ENCODE data around the gene CCDC146. TPM values are rescaled to one million over a fixed set of nuclear protein-coding genes. Genes with fewer than 3 reads are reported as not detected.
"Not testable (repeated sequence)": the region's sequence is repeated elsewhere in the genome, so short reads cannot be mapped to it uniquely, and the experiment has no call there.

The CCDC146 gene
- polyA plus RNA-seq, 4 donors = 16.3 to 35.6 (median 24.5) TPM

DNA sequence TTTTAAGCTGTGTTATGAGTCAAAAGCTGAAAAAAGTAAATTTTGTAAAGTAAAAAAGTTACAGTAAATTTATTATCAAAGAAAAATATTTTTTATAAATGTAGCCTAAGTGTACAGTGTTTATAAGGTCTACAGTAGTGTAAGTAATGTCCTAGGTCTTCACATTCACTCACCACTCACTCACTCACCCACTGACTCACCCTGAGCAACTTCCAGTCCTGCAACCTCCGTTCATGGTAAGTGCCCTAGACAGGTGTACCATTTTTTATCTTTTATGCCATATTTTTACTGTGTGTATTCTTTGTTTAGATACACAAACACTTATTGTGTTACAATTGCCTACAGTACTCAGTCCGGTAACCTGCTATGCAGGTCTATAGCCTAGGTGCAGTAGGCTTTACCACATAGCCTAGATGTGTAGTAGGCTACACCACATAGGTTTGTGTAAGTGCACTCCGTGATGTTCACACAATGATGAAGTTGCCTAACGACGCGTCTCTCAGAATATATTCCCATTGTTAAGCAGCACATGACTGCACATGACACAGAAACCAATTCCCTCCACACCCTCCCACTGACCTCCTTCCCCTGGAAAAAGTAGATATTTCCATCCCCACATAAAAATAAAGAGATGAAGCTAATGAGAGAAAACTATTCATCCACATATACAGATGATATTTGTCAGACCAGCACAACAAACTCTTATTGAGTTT lies 122.0 kb downstream of the CCDC146 start:
- DNase-seq (ENCODE audit: low read depth in 4 of 4, low spot score in 2 of 4) = no peak

DNA sequence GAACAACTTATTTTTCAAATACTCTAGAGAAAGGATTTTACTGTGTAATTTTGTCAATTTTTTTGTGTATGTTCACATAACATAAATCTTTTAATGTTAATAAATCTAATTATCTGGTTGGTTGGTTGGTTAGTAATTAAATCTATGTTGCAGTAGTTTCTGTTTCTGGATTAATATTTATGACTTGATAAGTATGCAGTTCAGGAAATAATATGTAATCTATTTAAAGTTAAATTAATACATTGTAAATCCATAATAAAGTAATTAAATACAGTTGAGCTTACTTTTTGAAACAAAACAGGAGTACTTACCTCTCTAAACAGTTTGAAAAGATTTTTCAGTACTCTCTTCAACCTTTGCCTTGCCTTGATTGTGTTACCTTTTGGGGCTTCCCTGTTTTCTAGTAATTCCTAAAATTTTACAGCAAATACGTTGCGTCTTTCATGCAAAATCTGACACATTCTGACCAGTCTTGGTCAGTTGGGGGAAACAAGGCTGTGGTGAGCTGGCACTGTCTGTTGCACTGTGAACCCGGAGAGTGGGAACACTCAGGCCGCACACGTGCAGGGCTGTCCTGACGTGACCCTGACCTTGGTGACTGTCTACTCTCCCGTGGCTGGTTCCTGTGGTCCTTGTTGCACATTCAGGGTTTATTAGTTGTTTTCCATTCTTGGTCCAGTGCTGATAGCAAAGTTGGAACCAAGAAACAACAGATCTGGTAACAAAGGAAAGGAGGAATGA lies 122.8 kb downstream of the CCDC146 start:
- DNase-seq (ENCODE audit: low read depth in 4 of 4, low spot score in 2 of 4) = no peak

DNA sequence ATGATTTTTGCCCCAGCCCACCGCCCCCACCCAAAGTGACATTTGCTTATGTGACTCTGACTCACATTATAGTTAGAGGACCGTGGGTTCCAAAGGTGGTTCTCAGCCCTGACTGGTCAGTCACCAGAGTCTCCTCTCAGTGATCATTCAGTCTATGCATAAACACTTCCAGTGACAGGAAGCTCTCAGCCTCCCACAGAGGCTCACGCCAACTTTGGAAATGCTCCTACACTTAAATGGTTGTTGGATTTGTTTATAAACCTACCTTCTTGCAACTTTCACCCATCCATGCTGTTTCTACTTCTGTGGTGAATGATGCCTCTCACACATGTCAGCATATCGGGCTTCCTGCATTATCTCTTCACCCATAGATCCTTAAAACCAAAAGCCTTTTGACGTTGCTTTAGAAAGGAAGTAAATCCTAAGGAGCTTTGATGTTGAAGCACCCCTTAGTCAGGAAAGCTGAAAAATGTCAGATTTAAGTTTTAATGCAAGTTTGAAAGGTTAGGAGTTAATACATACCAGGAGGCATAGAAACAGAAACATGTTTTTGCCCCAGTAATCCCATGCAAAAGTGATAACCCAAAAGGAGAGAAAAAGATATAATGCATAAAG lies 123.7 kb downstream of the CCDC146 start:
- DNase-seq (ENCODE audit: low read depth in 4 of 4, low spot score in 2 of 4) = no peak

DNA sequence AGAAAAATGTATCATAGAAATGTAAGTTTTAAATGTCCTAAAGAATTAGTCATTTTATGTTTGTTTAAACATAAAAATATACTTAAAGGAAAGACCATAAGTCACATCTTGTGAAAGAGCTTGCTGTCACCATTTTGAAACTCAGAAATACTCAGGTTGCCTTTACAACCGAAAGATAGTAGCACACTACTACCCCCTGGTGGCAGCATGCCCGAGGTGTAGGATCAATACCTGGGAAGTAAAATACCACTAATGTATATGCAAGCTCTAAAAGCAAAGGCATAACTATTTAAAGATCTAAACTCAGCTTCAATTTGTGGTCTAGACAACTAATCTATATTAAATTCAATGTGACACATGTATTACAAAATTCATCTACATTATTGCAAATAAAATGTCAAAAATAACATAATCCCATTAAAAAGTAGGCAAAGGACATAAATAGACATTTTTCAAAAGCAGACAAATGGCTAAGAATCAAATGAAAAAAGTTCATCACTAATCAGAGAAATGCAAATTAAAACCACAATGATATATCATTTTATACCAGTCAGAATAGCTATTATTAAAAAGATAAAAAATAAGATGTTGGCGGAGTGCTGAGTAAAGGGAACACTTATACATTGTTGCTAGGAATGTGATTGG lies 124.9 kb downstream of the CCDC146 start:
- DNase-seq (ENCODE audit: low read depth in 4 of 4, low spot score in 2 of 4) = no peak

DNA sequence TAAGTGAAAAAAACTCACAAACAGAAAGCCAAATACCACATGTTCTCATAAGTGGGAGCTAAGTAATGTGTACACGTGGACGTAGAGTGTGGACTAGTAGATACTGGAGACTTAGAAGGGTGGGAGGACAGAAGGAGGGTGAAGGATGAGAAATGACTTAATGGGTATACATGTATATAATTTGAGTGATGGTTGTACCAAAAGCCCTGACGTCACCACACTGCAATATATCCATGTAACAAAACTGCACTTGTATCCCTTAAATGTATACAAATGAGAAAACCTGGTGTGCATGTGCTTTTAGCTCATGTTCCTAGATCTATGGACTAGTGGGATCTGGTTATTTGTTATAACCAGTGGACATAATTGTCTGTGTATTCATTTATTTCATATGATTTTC lies 125.7 kb downstream of the CCDC146 start:
- no peak for DNase-seq (ENCODE audit: low read depth in 4 of 4, low spot score in 2 of 4)

DNA sequence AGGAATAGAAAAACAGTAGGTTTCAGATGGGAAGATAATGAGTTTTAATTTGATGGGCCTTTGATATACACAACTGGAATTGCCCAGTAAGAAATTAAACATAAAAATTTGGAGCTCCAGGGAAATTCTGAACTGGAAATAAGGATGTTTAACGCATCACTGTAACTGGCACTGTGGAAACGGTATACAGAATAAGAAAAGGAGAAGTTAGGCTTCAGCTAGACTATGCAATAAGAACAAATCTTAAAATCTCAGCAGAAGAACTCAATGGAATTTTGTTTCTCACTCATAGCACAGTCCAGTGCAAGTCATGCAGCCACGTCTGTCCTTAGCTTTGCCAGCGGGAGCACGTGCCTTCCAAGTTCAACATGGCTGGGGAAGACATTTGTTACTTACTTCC lies 130.1 kb downstream of the CCDC146 start:
- no peak for DNase-seq (ENCODE audit: low read depth in 4 of 4, low spot score in 2 of 4)

DNA sequence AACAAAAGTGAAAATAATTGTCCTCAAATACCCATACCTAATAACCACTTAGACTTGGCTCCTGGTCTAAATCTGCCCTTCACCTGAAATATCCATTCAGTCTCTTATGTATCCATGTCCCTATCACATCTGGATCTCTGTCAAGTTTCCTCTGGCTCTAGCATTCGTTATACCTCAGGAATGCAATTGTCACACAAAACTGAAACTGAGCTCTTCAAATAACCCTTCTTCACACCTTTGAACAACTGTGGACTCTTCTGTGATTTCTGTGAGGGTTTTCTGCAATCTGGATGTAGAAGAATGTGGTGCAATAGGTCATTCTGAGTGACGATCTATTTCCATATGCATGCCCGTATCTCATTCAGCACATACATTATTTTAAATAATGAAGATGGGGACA lies 130.7 kb downstream of the CCDC146 start:
- DNase-seq (ENCODE audit: low read depth in 4 of 4, low spot score in 2 of 4) = no peak

DNA sequence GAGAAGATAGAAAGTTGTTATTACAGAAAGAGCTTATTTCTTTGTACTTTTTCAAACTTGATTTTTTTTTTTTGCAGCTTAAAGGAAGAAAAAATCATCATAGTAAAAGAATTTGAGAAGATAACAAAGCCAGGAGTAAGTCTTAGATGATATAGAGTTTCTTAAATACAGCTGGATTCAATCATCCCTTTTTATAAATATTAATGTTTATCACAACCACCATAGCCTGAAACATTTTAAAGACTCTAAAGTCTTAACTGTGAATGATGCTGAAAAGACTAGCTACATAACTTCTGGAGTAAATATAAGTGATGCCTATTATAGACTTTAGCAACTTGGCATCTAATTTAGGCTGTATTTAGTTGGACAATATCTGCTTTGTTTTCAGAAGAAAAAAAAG lies 132.0 kb downstream of the CCDC146 start:
- no peak for DNase-seq (ENCODE audit: low read depth in 4 of 4, low spot score in 2 of 4)

DNA sequence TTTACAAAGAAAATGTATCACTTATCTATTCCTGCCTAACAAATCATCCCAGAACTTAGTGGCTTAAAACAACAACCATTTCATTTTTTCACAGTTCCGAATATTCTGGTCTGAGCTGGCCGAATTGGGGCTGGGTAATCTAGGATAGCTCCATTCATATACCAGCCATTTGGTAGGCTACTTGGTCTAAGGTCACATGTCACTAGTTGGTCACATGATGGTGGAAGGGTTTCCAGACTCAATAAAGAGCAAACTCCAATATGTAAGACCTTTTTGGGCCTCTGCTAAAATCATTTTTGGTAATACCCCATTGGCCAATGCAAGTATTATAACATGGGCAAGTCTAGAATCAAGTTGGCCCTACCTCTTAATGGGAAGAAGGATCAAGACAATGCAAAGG lies 132.5 kb downstream of the CCDC146 start:
- DNase-seq (ENCODE audit: low read depth in 4 of 4, low spot score in 2 of 4) = no peak

DNA sequence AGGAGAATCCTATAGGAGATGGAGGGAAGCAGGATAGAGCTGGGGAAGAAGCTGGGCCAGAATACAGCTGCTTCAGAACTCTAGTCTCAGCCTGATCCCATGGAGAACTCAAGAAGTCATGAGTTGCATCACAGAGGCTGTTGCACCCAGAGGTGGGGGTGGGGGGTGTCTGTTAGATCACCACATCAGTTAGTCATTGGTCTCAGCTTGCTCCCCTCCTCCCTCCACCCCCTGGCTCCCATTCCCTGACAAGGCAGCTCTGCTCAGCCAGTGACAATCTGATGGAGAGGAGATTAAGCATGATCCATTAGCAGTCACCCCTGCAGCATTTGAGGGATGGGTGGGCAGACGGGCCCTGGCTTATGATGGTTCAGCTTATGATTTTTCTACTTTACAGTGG lies 135.6 kb downstream of the CCDC146 start:
- no peak for DNase-seq (ENCODE audit: low read depth in 4 of 4, low spot score in 2 of 4)

DNA sequence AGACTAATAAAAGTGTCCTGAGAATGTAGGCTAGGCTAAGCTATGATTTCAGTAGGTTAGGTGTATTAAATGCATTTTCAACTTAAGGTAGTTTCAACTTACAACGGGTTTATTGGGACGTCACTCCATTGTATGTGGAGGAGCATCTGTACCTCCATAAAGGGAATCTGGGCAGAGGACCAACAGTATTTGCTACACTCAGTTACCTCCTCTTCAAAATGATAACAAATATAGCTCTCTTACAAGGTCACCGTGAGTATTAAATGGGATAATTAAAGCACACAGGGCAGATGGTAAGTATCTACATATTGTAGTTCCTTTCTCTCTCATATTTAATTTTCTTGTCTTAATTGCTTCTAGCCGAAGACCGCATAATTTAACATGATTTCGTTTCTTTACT lies 136.2 kb downstream of the CCDC146 start:
- DNase-seq (ENCODE audit: low read depth in 4 of 4, low spot score in 2 of 4) = no peak

DNA sequence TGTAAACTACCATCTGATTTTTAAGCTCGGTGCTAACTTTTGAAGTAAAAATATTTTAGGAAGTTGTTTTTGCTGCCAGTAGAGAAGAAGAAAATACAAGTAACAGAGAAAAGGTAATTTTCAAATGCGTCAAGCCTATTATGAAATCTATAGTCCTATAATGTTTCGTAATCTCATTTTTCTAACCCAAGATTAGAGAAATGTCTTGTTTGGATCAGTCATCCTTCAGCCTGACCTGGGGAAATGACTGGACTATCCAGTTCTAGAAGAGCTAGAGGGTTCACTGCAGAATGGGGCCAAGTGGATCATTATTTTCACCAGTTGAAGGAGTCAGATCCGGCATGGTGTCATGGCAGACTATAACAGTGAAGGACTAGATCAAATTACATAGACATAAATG lies 139.9 kb downstream of the CCDC146 start:
- DNase-seq (ENCODE audit: low read depth in 4 of 4, low spot score in 2 of 4) = no peak

DNA sequence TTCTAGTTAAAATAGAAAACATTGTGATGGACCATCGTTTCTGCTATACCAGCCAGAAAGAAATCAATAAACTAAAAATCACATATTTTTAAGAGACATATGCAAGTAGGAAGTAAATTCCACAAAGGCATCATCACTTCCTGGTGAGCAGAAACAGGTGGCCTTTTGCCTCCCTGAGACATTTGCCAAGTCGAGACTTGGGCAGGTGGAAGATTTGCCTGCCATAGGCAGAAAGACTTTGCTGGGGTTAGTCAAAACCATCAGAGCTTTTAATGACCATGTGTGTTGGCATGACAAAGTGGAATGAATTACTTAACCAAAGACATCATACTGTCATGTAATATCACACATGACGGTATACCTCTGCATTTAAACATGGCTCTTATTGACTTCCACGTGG lies 143.3 kb downstream of the CCDC146 start:
- DNase-seq (ENCODE audit: low read depth in 4 of 4, low spot score in 2 of 4) = no peak

DNA sequence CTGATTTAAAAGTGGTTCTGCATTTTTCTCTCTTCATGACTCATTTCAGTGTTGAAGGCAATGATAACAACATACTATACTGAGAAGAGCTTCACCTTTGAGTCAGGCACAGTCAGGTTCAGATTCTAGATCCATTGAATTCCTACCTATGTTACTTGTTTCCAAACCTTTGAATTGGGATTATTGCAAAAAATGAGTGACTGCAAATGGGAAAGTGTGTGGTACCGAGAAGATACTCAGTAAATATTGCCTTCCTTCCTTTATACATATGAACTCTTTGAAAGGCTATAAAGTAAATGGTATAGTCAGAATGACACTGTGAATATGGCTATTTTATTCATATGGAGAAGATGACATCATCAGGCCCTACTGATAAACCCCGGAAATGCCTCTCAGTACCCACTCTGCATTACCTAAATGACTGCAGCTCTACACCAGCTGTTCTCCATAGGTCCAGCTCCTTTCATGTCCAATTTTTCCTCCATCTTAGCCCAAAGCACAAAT lies 143.9 kb downstream of the CCDC146 start:
- DNase-seq (ENCODE audit: low read depth in 4 of 4, low spot score in 2 of 4) = no peak

DNA sequence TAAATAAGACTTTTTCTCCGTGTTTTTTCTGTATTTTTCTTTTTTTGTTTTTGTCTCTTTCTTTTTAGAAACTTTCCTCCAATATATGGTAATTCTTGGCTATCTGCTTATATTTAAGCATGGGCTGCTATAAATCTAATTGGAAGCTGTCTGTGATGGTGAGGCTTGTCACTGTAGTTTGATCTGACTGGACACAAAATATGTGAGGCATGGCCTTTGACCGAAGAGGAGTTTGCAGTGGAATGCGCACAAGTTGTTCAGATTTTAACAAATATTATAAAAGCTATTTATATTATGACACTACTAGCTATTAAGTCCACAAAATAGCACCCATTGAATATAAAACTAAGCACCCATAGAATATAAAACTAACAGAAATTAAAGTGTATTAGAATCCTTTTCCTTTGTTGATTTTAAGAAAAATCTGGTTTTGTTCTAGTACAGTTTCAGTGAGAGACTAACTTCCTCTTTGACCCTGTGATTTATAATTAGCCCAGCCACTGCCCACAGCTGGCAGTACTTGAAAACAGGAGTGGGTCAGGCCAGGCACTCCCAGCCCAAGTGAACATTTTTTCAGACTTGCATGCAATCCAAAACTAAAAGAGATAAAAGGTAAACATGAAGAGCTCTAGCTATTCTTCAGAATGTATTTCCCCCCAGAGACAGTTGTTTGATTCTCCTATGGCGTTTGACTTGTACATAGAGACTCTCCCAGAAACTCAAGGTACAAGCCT lies 147.1 kb downstream of the CCDC146 start:
- no peak for DNase-seq (ENCODE audit: low read depth in 4 of 4, low spot score in 2 of 4)

DNA sequence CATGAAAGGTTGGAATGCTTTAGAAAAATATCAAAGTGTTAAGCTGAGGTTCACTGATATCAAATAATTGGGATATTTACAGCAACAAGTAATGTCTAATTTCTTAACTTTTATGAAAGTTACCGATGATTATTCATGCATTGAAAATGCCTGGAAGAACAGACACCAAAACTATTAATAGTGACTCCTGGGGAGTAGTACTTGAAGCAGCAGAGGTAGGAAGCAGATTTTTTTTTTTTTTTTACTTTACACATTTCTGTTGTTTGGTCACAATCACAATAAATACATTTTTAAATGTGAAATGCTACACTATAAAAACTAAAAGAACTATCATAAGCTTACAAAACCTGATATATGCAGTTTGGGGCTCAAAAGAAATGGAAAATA lies 147.7 kb downstream of the CCDC146 start:
- DNase-seq (ENCODE audit: low read depth in 4 of 4, low spot score in 2 of 4) = no peak

DNA sequence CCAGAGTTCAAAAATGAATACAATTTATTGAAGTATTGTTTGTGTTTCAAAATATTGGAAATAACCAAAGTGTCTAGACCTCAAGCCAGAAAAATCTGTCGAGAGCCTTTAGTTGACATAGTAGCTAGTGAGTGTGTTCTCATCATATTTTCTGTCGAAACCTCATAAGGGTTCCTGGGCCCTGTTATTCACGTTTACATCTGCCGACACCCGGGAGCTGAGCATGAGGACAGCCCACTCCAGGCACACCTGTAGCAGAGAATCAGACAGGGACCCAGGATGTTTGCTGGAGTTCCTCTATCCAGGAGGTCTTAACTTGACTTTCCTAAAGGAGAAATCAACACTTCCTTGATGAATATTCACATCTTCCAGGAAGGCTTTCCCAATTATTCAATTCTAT lies 149.4 kb downstream of the CCDC146 start:
- no peak for DNase-seq (ENCODE audit: low read depth in 4 of 4, low spot score in 2 of 4)

DNA sequence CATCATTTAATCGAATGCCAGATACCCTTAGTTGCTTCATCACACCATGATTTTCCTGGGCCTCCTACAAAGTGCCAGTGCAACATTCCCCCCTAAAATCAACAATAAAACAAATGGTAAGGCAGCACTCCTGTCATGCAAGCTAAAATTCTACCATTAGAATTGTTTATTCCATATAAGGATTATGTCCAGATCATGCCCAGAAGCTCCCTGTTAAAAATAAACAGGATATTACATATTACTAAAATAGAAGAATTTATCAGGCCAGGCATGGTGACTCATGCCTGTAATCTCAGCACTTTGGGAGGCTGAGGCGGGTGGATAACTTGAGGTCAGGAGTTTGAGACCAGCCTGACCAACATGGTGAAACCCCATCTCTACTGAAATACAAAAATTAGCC lies 153.2 kb downstream of the CCDC146 start:
- not testable (repeated sequence) for DNase-seq (ENCODE audit: low read depth in 4 of 4, low spot score in 2 of 4)

DNA sequence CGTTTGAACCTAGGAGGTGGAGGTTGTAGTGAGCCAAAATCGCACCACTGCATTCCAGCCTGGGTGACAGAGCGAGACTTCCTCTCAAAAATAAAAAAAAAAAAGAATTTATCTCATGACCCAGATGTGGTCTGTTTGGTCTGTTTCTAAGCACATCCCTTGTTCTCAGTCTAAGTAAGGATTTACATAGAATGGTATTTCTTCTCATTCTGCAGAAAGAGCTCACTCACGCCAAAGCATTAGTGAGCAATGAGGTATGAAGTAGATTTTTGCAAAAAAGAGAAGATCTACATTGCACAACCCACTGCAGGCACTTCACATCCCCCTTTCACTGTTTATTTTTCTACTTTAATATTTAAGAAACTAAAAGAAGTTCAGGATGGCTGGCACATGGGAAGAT lies 153.7 kb downstream of the CCDC146 start:
- DNase-seq (ENCODE audit: low read depth in 4 of 4, low spot score in 2 of 4) = no peak

DNA sequence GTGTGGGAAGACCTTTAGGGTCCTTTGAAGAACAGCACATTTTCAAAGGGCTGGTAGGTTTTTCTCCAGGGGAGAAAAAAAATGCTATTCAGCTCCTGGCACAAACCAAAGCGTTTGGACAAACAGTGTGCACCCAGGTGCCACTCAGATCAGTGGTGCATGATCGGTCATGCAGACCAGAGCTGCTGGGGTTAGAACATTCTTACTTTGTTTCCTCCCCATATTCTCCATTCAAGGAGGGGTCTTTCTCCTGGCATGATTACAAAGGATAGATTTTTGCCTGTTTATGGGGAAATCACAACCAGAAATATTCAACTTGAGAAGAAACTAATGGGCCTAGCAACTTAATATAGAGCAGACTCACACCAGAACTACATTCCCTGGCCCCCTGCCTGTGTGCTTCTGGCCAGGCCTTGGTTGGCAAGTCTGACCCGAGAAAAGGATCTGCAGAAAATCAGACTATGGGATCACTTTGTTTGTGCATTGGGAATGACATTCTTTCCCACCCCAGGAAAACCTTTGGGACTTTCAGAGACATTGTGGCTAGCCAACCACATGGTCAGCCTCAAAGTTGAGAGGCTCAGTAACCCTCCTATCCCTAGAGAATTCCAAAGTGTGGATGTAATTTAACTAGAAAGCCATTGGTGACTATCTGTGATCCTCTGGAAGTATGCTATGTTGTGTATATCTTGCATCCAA lies 159.5 kb downstream of the CCDC146 start:
- no peak for DNase-seq (ENCODE audit: low read depth in 4 of 4, low spot score in 2 of 4)

Measured in left renal cortex interstitium (tissue), 4 donors.